OCI-LY1 (cell line): ENCODE data around the gene TM2D1.

ENCODE experiments used
- H2AFZ ChIP-seq: fragments of 200-600 bp; sonication (generic), shearing (Covaris generic); 2 replicates; pipeline ENCODE4 v1.6.0; 2014; ENCODE audit warnings: antibody characterized with exemption, mild to moderate bottlenecking, low read length
- H3F3A ChIP-seq: fragments of 200-600 bp; sonication (generic), shearing (Covaris generic); 2 replicates; pipeline ENCODE4 v1.6.0; 2014; ENCODE audit warnings: mild to moderate bottlenecking, antibody characterized with exemption, low read length, moderate library complexity; ENCODE audit not compliant: insufficient read depth
- H3K27ac ChIP-seq: fragments of 200-600 bp; sonication (generic); 2 replicates; pipeline ENCODE4 v1.5.1; 2014; ENCODE audit warnings: low read length, mixed run types, mild to moderate bottlenecking, low read depth; ENCODE audit not compliant: poor library complexity, severe bottlenecking
- H3K27me3 ChIP-seq: fragments of 200-600 bp; sonication (generic); 2 replicates; pipeline ENCODE4 v1.6.0; 2014; ENCODE audit warnings: antibody characterized with exemption, mild to moderate bottlenecking, low read length, moderate library complexity; ENCODE audit not compliant: insufficient read depth
- H3K36me3 ChIP-seq: fragments of 200-600 bp; sonication (generic); 2 replicates; pipeline ENCODE4 v1.6.1; 2014; ENCODE audit warnings: mild to moderate bottlenecking, antibody characterized with exemption, low read length, moderate library complexity, mixed read lengths; ENCODE audit not compliant: insufficient read depth
- H3K4me1 ChIP-seq: fragments of 200-600 bp; sonication (generic); 2 replicates; pipeline ENCODE4 v1.5.1; 2014; ENCODE audit warnings: mild to moderate bottlenecking, low read length, moderate library complexity; ENCODE audit not compliant: insufficient read depth, severe bottlenecking
- H3K4me2 ChIP-seq: fragments of 200-600 bp; sonication (generic), shearing (Covaris generic); 2 replicates; pipeline ENCODE4 v1.6.1; 2014; ENCODE audit warnings: low read length
- H3K4me3 ChIP-seq: fragments of 200-600 bp; sonication (generic); 2 replicates; pipeline ENCODE4 v1.5.1; 2014; ENCODE audit warnings: low read length, low read depth, mild to moderate bottlenecking, mixed read lengths; ENCODE audit not compliant: poor library complexity, severe bottlenecking
- H3K79me2 ChIP-seq: fragments of 200-600 bp; shearing (Covaris generic); 2 replicates; pipeline ENCODE4 v1.6.1; 2016; ENCODE audit warnings: mixed run types, low read length, mixed read lengths; ENCODE audit not compliant: insufficient read depth
- H3K9ac ChIP-seq: fragments of 200-600 bp; sonication (generic), shearing (Covaris generic); 2 replicates; pipeline ENCODE4 v1.6.1; 2014; ENCODE audit warnings: mild to moderate bottlenecking, low read length, mixed read lengths
- H3K9me2 ChIP-seq: fragments of 200-600 bp; sonication (generic), shearing (Covaris generic); 2 replicates; pipeline ENCODE4 v1.6.1; 2014; ENCODE audit warnings: low read depth, mild to moderate bottlenecking, low read length, mixed read lengths
- H3K9me3 ChIP-seq: fragments of 200-600 bp; shearing (Covaris generic); 2 replicates; pipeline ENCODE4 v1.6.1; 2014; ENCODE audit warnings: low read length, mixed read lengths
- H4K20me1 ChIP-seq: fragments of 200-600 bp; sonication (generic), shearing (Covaris generic); 2 replicates; pipeline ENCODE4 v1.6.0; 2016; ENCODE audit warnings: mild to moderate bottlenecking, low read length; ENCODE audit not compliant: insufficient read depth
- CTCF ChIP-seq: fragments of 200-600 bp; sonication (generic), shearing (Covaris generic); IDR thresholded peaks from 2 replicates; pipeline ENCODE4 v1.5.1; 2017; ENCODE audit warnings: mild to moderate bottlenecking, antibody characterized with exemption, low read length, moderate library complexity, mixed read lengths
- EZH2 ChIP-seq: fragments of 200-600 bp; sonication (generic), shearing (Covaris generic); IDR thresholded peaks from 2 replicates; pipeline ENCODE4 v1.8.0; 2017; ENCODE audit warnings: borderline replicate concordance, mixed run types, mild to moderate bottlenecking, antibody characterized with exemption, low read length, moderate library complexity, mixed read lengths

TM2D1 gene

GRCh38 chr1:61692155-61692800 lies 32.7 kb downstream of the TM2D1 start:
- peaks cover 34% of the 10 kb centered on the region for H3K36me3 ChIP-seq
- H3K4me3 ChIP-seq, result no peak overlapping the region
- no peaks in the 10 kb centered on the region for H3K9me2 ChIP-seq
- H3K9ac ChIP-seq, result no peak overlapping the region
- H3K79me2 ChIP-seq, result no peaks in the 10 kb centered on the region
- no peaks in the 10 kb centered on the region for H3K27me3 ChIP-seq
- H3K9me3 ChIP-seq, result no peaks in the 10 kb centered on the region
- H3K4me2 ChIP-seq, result no peak overlapping the region
- H4K20me1 ChIP-seq, result no peaks in the 10 kb centered on the region
- no peaks in the 10 kb centered on the region for H3K4me1 ChIP-seq
- H3K27ac ChIP-seq, result no peak overlapping the region
- no peak overlapping the region for H2AFZ ChIP-seq
- TF ChIP-seq CTCF (no peak), EZH2 (no peak)
- no peaks in the 10 kb centered on the region for H3F3A ChIP-seq

DNA sequence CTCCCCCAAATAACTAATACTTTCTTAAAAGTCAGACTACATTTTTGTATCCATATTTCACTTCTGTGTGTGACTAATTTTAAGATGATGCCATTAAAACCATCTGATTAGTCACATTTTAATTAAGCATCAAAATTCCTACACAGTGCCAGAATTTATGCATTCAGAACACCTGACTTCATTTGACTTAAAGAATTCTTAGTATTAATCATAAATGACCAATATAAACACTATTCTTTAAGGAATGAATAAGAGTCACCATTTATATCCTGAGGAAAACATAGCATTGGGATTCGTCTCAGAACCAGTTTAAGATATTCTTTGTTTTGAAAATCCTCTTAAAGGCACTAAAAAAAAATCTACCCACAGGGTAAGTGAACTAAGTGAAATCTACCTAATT lies 37.0 kb downstream of the TM2D1 start:
- Histone ChIP-seq H3K27ac (no peak overlapping the region), H3K9me2 (no peaks in the 10 kb centered on the region), H3K27me3 (no peaks in the 10 kb centered on the region), H3K4me2 (no peak overlapping the region), H3K79me2 (no peaks in the 10 kb centered on the region), H3K4me3 (no peak overlapping the region), H3K9me3 (no peaks in the 10 kb centered on the region), H3K36me3 (peaks cover 33% of the 10 kb centered on the region), H3F3A (no peaks in the 10 kb centered on the region), H4K20me1 (no peaks in the 10 kb centered on the region), H3K4me1 (no peaks in the 10 kb centered on the region), H2AFZ (no peak overlapping the region), H3K9ac (no peak overlapping the region)
- TF ChIP-seq CTCF (no peak), EZH2 (no peak)

GRCh38 chr1:61682891-61683290 lies 42.0 kb downstream of the TM2D1 start:
- no peaks in the 10 kb centered on the region for H4K20me1 ChIP-seq
- no peak overlapping the region for H3K9ac ChIP-seq
- H3K4me3 ChIP-seq, result no peak overlapping the region
- peaks cover 40% of the 10 kb centered on the region for H3K36me3 ChIP-seq
- H3K27me3 ChIP-seq, result no peaks in the 10 kb centered on the region
- H3K4me2 ChIP-seq, result no peak overlapping the region
- no peaks in the 10 kb centered on the region for H3F3A ChIP-seq
- H3K9me2 ChIP-seq, result no peaks in the 10 kb centered on the region
- no peaks in the 10 kb centered on the region for H3K9me3 ChIP-seq
- no peak overlapping the region for H3K27ac ChIP-seq
- no peak overlapping the region for H2AFZ ChIP-seq
- no peaks in the 10 kb centered on the region for H3K79me2 ChIP-seq
- no peaks in the 10 kb centered on the region for H3K4me1 ChIP-seq
- no peak for TF ChIP-seq EZH2
- TF ChIP-seq CTCF, result no peak
